WERI-Rb-1 (cell line): ENCODE results near the gene PLA2G2C.

ENCODE experiments used
- DNase-seq: peaks from one replicate; pipeline ENCODE4 v3.0.0-alpha.2; 2020
- H3K27ac ChIP-seq: fragments of 250-450 bp; sonication (Bioruptor Pico); 2 replicates; pipeline ENCODE4 v1.5.1; 2020; ENCODE audit warnings: mild to moderate bottlenecking, moderate library complexity
- H3K27me3 ChIP-seq: fragments of 250-450 bp; sonication (Bioruptor Pico); 2 replicates; pipeline ENCODE4 v1.5.1; 2021; ENCODE audit warnings: mild to moderate bottlenecking, low read depth, moderate library complexity; ENCODE audit not compliant: insufficient read depth, severe bottlenecking
- H3K36me3 ChIP-seq: fragments of 250-450 bp; sonication (Bioruptor Pico); 2 replicates; pipeline ENCODE4 v1.5.1; 2020; ENCODE audit warnings: mild to moderate bottlenecking, moderate library complexity
- H3K4me3 ChIP-seq: 2 replicates; pipeline ENCODE4 v1.5.1; 2011; ENCODE audit warnings: low read depth, mild to moderate bottlenecking, control low read depth, low read length
- H3K9me3 ChIP-seq: fragments of 250-450 bp; sonication (Bioruptor Pico); 2 replicates; pipeline ENCODE4 v1.5.1; 2021; ENCODE audit warnings: mild to moderate bottlenecking, moderate library complexity; ENCODE audit not compliant: severe bottlenecking
- CTCF ChIP-seq: IDR thresholded peaks from 2 replicates; pipeline ENCODE4 v1.5.1; 2011; ENCODE audit warnings: low read depth, mild to moderate bottlenecking, control low read depth, inconsistent platforms, low read length

The PLA2G2C gene

GRCh38 chr1:20165522-20165951, 20.8 kb downstream of the PLA2G2C start:
- peaks cover 29% of the 10 kb centered on the region for H3K9me3 ChIP-seq
- H3K36me3 ChIP-seq: no peaks in the 10 kb centered on the region
- peak; percentile 21 for DNase-seq
- TF ChIP-seq CTCF: peak; percentile 60
- no peak overlapping the region for H3K27ac ChIP-seq
- H3K4me3 ChIP-seq: no peak overlapping the region
- peaks cover 70% of the 10 kb centered on the region for H3K27me3 ChIP-seq

GRCh38 chr1:20164694-20165202, 21.6 kb downstream of the PLA2G2C start:
- DNase-seq: no peak
- Histone ChIP-seq H3K27ac (no peak overlapping the region), H3K27me3 (peaks cover 72% of the 10 kb centered on the region), H3K4me3 (no peak overlapping the region), H3K9me3 (peaks cover 37% of the 10 kb centered on the region), H3K36me3 (no peaks in the 10 kb centered on the region)
- TF ChIP-seq CTCF: no peak

- Histone ChIP-seq H3K4me3 (no peak overlapping the region), H3K9me3 (peaks cover 36% of the 10 kb centered on the region), H3K27ac (no peak overlapping the region), H3K36me3 (no peaks in the 10 kb centered on the region), H3K27me3 (peaks cover 43% of the 10 kb centered on the region)
- no peak for DNase-seq
- TF ChIP-seq CTCF: no peak
Measured at GRCh38 chr1:20160034-20160433, 26.3 kb downstream of the PLA2G2C start.

- peaks cover 28% of the 10 kb centered on the region for H3K27me3 ChIP-seq
- peaks cover 26% of the 10 kb centered on the region for H3K9me3 ChIP-seq
- H3K36me3 ChIP-seq: no peaks in the 10 kb centered on the region
- no peak overlapping the region for H3K4me3 ChIP-seq
- H3K27ac ChIP-seq: no peak overlapping the region
- no peak for DNase-seq
- no peak for TF ChIP-seq CTCF
Measured at GRCh38 chr1:20158358-20159070, 27.8 kb downstream of the PLA2G2C start.

- Histone ChIP-seq H3K27ac (no peak overlapping the region), H3K27me3 (peaks cover 5% of the 10 kb centered on the region), H3K9me3 (peaks cover under 1% of the 10 kb centered on the region), H3K4me3 (no peak overlapping the region), H3K36me3 (no peaks in the 10 kb centered on the region)
- no peak for TF ChIP-seq CTCF
- no peak for DNase-seq
Measured at GRCh38 chr1:20154301-20154831, 32.0 kb downstream of the PLA2G2C start.
